Aorta (tissue), 5 donors: ENCODE measurements around the gene CYSRT1. TPM values are rescaled to one million over a fixed set of nuclear protein-coding genes. Genes with fewer than 3 reads are reported as not detected.
A peak's percentile ranks its signal among the peaks of the same experiment; 100 is the strongest.

Experiments
- ATAC-seq: fragments of 200-7000 bp; cut with Tn5 transposase; one replicate; pipeline ENCODE4 v1.9.1; 2022; ENCODE audit warnings: moderate library complexity; ENCODE audit not compliant: low FRiP score
- DNase-seq, 2 donors: peaks; one replicate each; pipeline ENCODE4 v3.0.0-alpha.2; 2020
- H3K27ac ChIP-seq, 2 donors: one replicate each; pipeline ENCODE4 v1.5.1; 2013; ENCODE audit warnings: low read length in 2 of 2, mild to moderate bottlenecking in 2 of 2, moderate library complexity in 2 of 2, control low read depth in 1 of 2, inconsistent platforms in 1 of 2, low read depth in 1 of 2
- H3K27me3 ChIP-seq, 2 donors: one replicate each; pipeline ENCODE4 v1.6.1; 2013; ENCODE audit warnings: control low read depth in 1 of 2, low read length in 1 of 2, mild to moderate bottlenecking in 1 of 2, moderate library complexity in 1 of 2; ENCODE audit not compliant: insufficient read depth in 2 of 2, control insufficient read depth in 1 of 2
- H3K36me3 ChIP-seq, 2 donors: one replicate each; pipeline ENCODE4 v1.6.1; 2013; ENCODE audit warnings: control low read depth in 1 of 2, low read length in 1 of 2, mild to moderate bottlenecking in 1 of 2; ENCODE audit not compliant: insufficient read depth in 2 of 2, control insufficient read depth in 1 of 2
- H3K4me1 ChIP-seq, 2 donors: one replicate each; pipeline ENCODE4 v1.6.1; 2013; ENCODE audit warnings: low read length in 2 of 2, control low read depth in 1 of 2, mild to moderate bottlenecking in 1 of 2, moderate library complexity in 1 of 2; ENCODE audit not compliant: insufficient read depth in 2 of 2, control insufficient read depth in 1 of 2
- H3K4me3 ChIP-seq, 2 donors: one replicate each; pipeline ENCODE4 v1.5.1; 2013; ENCODE audit warnings: low read length in 2 of 2, control low read depth in 1 of 2, mild to moderate bottlenecking in 1 of 2
- H3K9me3 ChIP-seq: one replicate; pipeline ENCODE4 v1.6.1; 2013; ENCODE audit warnings: mild to moderate bottlenecking, low read length; ENCODE audit not compliant: control insufficient read depth
- WGBS, 2 donors: extraction: QIAGEN DNeasy Blood & Tissue Kit; methylation state at CpG; one replicate each; pipeline ENCODE4 v1.1.7; 2013; 5-methylcytosine and 5-hydroxymethylcytosine counted together
- intact Hi-C, 2 donors: fragments of 100-400 bp; cut with DNase I; formaldehyde crosslinking; loops; one replicate each; pipeline versions ENCODE4 v1.14.2 to v1.15.0; 2022
- polyA plus RNA-seq, 2 donors: library from polyadenylated mRNA; stranded (reverse); fragments of 200-250 nt; gene quantifications; one replicate each; pipeline ENCODE4 v1.2.3, GENCODE V29; 2013
- total RNA-seq, 2 donors: library from RNA; stranded (reverse); fragmentation: NEBNext Ultra II Directional; extraction: Animal tissue kit (Norgen Biotek cat#: 25700); gene quantifications; one replicate each; pipeline ENCODE4 v1.2.1, GENCODE V29; 2021
- donor health status: healthy with polysubstance abuse.
- donor health status: Bipolar disorder and iron deficiency.
- donor health status: DM: no; HTN: no; CAD: no.
- donor health status: DM: no; HTN: no; CAD: no.
- donor health status: DM: yes; HTN: yes; CAD: no.

The CYSRT1 gene
- total and polyA plus RNA-seq, 4 donors = 1.1 TPM; not detected in 3

GRCh38 chr9:137194388-137194787, 30.6 kb upstream of the CYSRT1 start:
- Histone ChIP-seq H3K4me3 (no peak overlapping the region), H3K9me3 (no peaks in the 10 kb centered on the region), H3K36me3 (no peaks in the 10 kb centered on the region), H3K4me1 (no peaks in the 10 kb centered on the region), H3K27ac (no peak overlapping the region), H3K27me3 (no peaks in the 10 kb centered on the region)
- ATAC-seq (no peak), DNase-seq (no peak)
- 58 to 63% methylated on average over 15 to 16 of the region's 16 CpGs for WGBS, 2 donors
- intact Hi-C loops = no loop called here

GRCh38 chr9:137194909-137195308, 30.1 kb upstream of the CYSRT1 start:
- Histone ChIP-seq H3K27ac (no peak overlapping the region), H3K9me3 (no peaks in the 10 kb centered on the region), H3K4me1 (peaks cover 0 to 3% of the 10 kb centered on the region in 2 donors), H3K27me3 (no peaks in the 10 kb centered on the region), H3K36me3 (no peaks in the 10 kb centered on the region), H3K4me3 (no peak overlapping the region)
- 72 to 81% methylated on average over 7 to 10 of the region's 10 CpGs for WGBS, 2 donors
- DNase-seq = no peak
- ATAC-seq = no peak
- intact Hi-C loops = no loop called here

GRCh38 chr9:137195525-137196220, 29.3 kb upstream of the CYSRT1 start:
- 88 to 89% methylated on average over 18 to 21 of the region's 21 CpGs for WGBS, 2 donors

GRCh38 chr9:137198051-137198901, 26.7 kb upstream of the CYSRT1 start:
- DNase-seq (no peak), ATAC-seq (no peak)
- Histone ChIP-seq H3K27me3 (no peaks in the 10 kb centered on the region), H3K4me1 (peaks cover 1 to 3% of the 10 kb centered on the region in 2 donors), H3K9me3 (no peaks in the 10 kb centered on the region), H3K27ac (no peak overlapping the region), H3K4me3 (no peak overlapping the region), H3K36me3 (no peaks in the 10 kb centered on the region)
- intact Hi-C loops = no loop called here
- WGBS, 2 donors = 83 to 87% methylated on average over 15 to 19 of the region's 19 CpGs

More at GRCh38 chr9:137195525-137196220, 29.3 kb upstream of the CYSRT1 start:
- H3K9me3 ChIP-seq = no peaks in the 10 kb centered on the region
- no peak for ATAC-seq
- H3K36me3 ChIP-seq = no peaks in the 10 kb centered on the region
- intact Hi-C loops = no loop called here
- H3K4me1 ChIP-seq = peaks cover 0 to 3% of the 10 kb centered on the region in 2 donors
- DNase-seq = no peak
- H3K4me3 ChIP-seq = no peak overlapping the region
- H3K27me3 ChIP-seq = no peaks in the 10 kb centered on the region
- H3K27ac ChIP-seq = no peak overlapping the region

- 70 to 77% methylated on average over 11 of the region's 11 CpGs for WGBS, 2 donors
- no peak for DNase-seq
- H3K4me3 ChIP-seq = no peak overlapping the region
These were observed 26.1 kb upstream of the CYSRT1 start for GRCh38 chr9:137198902-137199283.

GRCh38 chr9:137199411-137200121, 25.4 kb upstream of the CYSRT1 start:
- ATAC-seq = no peak
- Histone ChIP-seq H3K27me3 (no peaks in the 10 kb centered on the region), H3K4me3 (peak overlapping the region; percentile 8 to 69), H3K9me3 (no peaks in the 10 kb centered on the region), H3K27ac (no peak overlapping the region), H3K36me3 (no peaks in the 10 kb centered on the region), H3K4me1 (peaks cover 1 to 3% of the 10 kb centered on the region in 2 donors)
- no peak for DNase-seq
- WGBS, 2 donors = 5 to 6% methylated on average over 38 to 51 of the region's 51 CpGs
- intact Hi-C loops = no loop called here

More at GRCh38 chr9:137198902-137199283, 26.1 kb upstream of the CYSRT1 start:
- H3K4me1 ChIP-seq = peaks cover 1 to 3% of the 10 kb centered on the region in 2 donors
- no peak overlapping the region for H3K27ac ChIP-seq
- H3K9me3 ChIP-seq = no peaks in the 10 kb centered on the region
- H3K36me3 ChIP-seq = no peaks in the 10 kb centered on the region
- no peak for ATAC-seq
- H3K27me3 ChIP-seq = no peaks in the 10 kb centered on the region
- intact Hi-C loops = no loop called here

GRCh38 chr9:137200311-137201204, 24.4 kb upstream of the CYSRT1 start, which contains the start of gene TPRN:
TPRN (minus strand) TSS chr9:137200741; CDS start chr9:137200711, 30 bp downstream.
- Histone ChIP-seq H3K4me3 (peak within 1 kb of the TSS; percentile 69 to 74), H3K4me1 (peaks cover 1 to 3% of the 10 kb centered on the region in 2 donors), H3K27me3 (no peaks in the 10 kb centered on the region), H3K9me3 (no peaks in the 10 kb centered on the region), H3K36me3 (no peaks in the 10 kb centered on the region), H3K27ac (peak within 1 kb of the TSS in 1 of 2 donors; percentile 35)
- peak; percentile 99 to 100 for DNase-seq
- ATAC-seq = peak; percentile 99
- 0 to 1% methylated on average over 82 to 118 of the region's 118 CpGs for WGBS, 2 donors
- intact Hi-C loops = no loop called here
